ENCODE data around the gene PRICKLE3.
"Not testable (repeated sequence)": the region's sequence is repeated elsewhere in the genome, so short reads cannot be mapped to it uniquely, and the experiment has no call there.

Gene PRICKLE3

GRCh38 chrX:49133759-49134158, 52.4 kb downstream of the PRICKLE3 start:
- no peak for TF ChIP-seq CTCF (IDR thresholded peaks at IDR 0.05; ENCODE audit: low read depth, low read length)
- no peak overlapping the region for H3K27ac ChIP-seq
- peaks cover under 1% of the 10 kb centered on the region for H3K9me3 ChIP-seq (ENCODE audit: severe bottlenecking)
- peaks cover 8% of the 10 kb centered on the region for H3K27me3 ChIP-seq (ENCODE audit: insufficient read depth, low read depth, severe bottlenecking)
- H3K36me3 ChIP-seq, result no peaks in the 10 kb centered on the region
- no peak for DNase-seq
- no peak overlapping the region for H3K4me3 ChIP-seq (ENCODE audit: low read depth, low read length)

GRCh38 chrX:49132275-49132674, 53.9 kb downstream of the PRICKLE3 start:
- not testable (repeated sequence) for DNase-seq; H3K4me3 ChIP-seq (ENCODE audit: low read depth, low read length)

GRCh38 chrX:49129427-49129826, 56.7 kb downstream of the PRICKLE3 start:
- Histone ChIP-seq H3K27ac (no peak overlapping the region), H3K4me3 (ENCODE audit: low read depth, low read length) (no peak overlapping the region), H3K9me3 (ENCODE audit: severe bottlenecking) (no peaks in the 10 kb centered on the region), H3K36me3 (no peaks in the 10 kb centered on the region), H3K27me3 (ENCODE audit: insufficient read depth, low read depth, severe bottlenecking) (peaks cover 11% of the 10 kb centered on the region)
- no peak for TF ChIP-seq CTCF (IDR thresholded peaks at IDR 0.05; ENCODE audit: low read depth, low read length)
- DNase-seq, result no peak

More at GRCh38 chrX:49132275-49132674, 53.9 kb downstream of the PRICKLE3 start:
- not testable (repeated sequence) for H3K27ac ChIP-seq; H3K36me3 ChIP-seq; H3K27me3 ChIP-seq (ENCODE audit: insufficient read depth, low read depth, severe bottlenecking); H3K9me3 ChIP-seq (ENCODE audit: severe bottlenecking)

GRCh38 chrX:49127742-49128258, 58.4 kb downstream of the PRICKLE3 start:
- not testable (repeated sequence) for H3K27ac ChIP-seq; DNase-seq; H3K36me3 ChIP-seq; H3K9me3 ChIP-seq (ENCODE audit: severe bottlenecking); H3K4me3 ChIP-seq (ENCODE audit: low read depth, low read length); H3K27me3 ChIP-seq (ENCODE audit: insufficient read depth, low read depth, severe bottlenecking)
